ENCODE results near the gene C16orf87.

- no peak for TF ChIP-seq GATA1 (IDR thresholded peaks at IDR 0.05; ENCODE audit: low read depth, low read length)
- no peak for TF ChIP-seq POLR2A (IDR thresholded peaks at IDR 0.05; ENCODE audit: low read length)
Observed at GRCh38 chr16:46852130-46852529, 21.1 kb upstream of the C16orf87 start.
